DOHH2 (cell line): Measurements from ENCODE around the gene CRLF1.

Source experiments
- H3F3A ChIP-seq: fragments of 200-600 bp; sonication (generic), shearing (Covaris generic); 2 replicates; pipeline ENCODE4 v1.6.0; 2016; ENCODE audit warnings: antibody characterized with exemption, mild to moderate bottlenecking; ENCODE audit not compliant: control insufficient read depth, insufficient read depth
- H3K27ac ChIP-seq: fragments of 200-600 bp; sonication (generic); 2 replicates; pipeline ENCODE4 v1.5.1; 2014; ENCODE audit warnings: low read depth, mild to moderate bottlenecking, low read length, moderate library complexity
- H3K27me3 ChIP-seq: fragments of 200-600 bp; sonication (generic); 2 replicates; pipeline ENCODE4 v1.6.1; 2014; ENCODE audit warnings: mild to moderate bottlenecking, low read length, mixed read lengths; ENCODE audit not compliant: control insufficient read depth
- H3K36me3 ChIP-seq: fragments of 200-600 bp; sonication (generic); 2 replicates; pipeline ENCODE4 v1.6.1; 2014; ENCODE audit warnings: mild to moderate bottlenecking, low read length, moderate library complexity, mixed read lengths; ENCODE audit not compliant: control insufficient read depth
- H3K4me1 ChIP-seq: fragments of 200-600 bp; sonication (generic); 2 replicates; pipeline ENCODE4 v1.6.1; 2014; ENCODE audit warnings: mild to moderate bottlenecking, low read length, mixed read lengths; ENCODE audit not compliant: control insufficient read depth
- H3K4me2 ChIP-seq: fragments of 200-600 bp; sonication (generic); 2 replicates; pipeline ENCODE4 v1.6.0; 2014; ENCODE audit warnings: mild to moderate bottlenecking, low read length, moderate library complexity
- H3K4me3 ChIP-seq: fragments of 200-600 bp; sonication (generic); 2 replicates; pipeline ENCODE4 v1.5.1; 2014; ENCODE audit warnings: mild to moderate bottlenecking, low read length, mixed read lengths
- H3K79me2 ChIP-seq: fragments of 200-600 bp; sonication (generic); 2 replicates; pipeline ENCODE4 v1.6.1; 2014; ENCODE audit warnings: mild to moderate bottlenecking, low read length, mixed read lengths; ENCODE audit not compliant: control insufficient read depth
- H3K9me2 ChIP-seq: fragments of 200-600 bp; sonication (generic); replicated peaks from 2 replicates; pipeline ENCODE4 v1.6.1; 2014; ENCODE audit warnings: mild to moderate bottlenecking, low read length, mixed read lengths; ENCODE audit not compliant: control insufficient read depth
- H3K9me3 ChIP-seq: fragments of 200-600 bp; sonication (generic); 2 replicates; pipeline ENCODE4 v1.6.1; 2014; ENCODE audit warnings: antibody characterized with exemption, low read length, mixed read lengths; ENCODE audit not compliant: control insufficient read depth, insufficient read depth
- H4K20me1 ChIP-seq: fragments of 200-600 bp; sonication (generic); 2 replicates; pipeline ENCODE4 v1.6.0; 2014; ENCODE audit warnings: low read depth, mild to moderate bottlenecking, antibody characterized with exemption, low read length, moderate library complexity; ENCODE audit not compliant: control insufficient read depth, insufficient read depth
- CTCF ChIP-seq: fragments of 200-600 bp; sonication (generic); IDR thresholded peaks from one replicate; pipeline ENCODE4 v1.5.1; 2014; ENCODE audit warnings: antibody characterized with exemption, mild to moderate bottlenecking, low read depth, low read length; ENCODE audit not compliant: poor library complexity, severe bottlenecking
- EZH2phosphoT487 ChIP-seq: fragments of 200-600 bp; sonication (generic); IDR thresholded peaks from 2 replicates; pipeline ENCODE4 v1.6.1; 2017; ENCODE audit warnings: borderline replicate concordance, mild to moderate bottlenecking, antibody characterized with exemption, low read length, moderate library complexity, mixed read lengths

The CRLF1 gene

GRCh38 chr19:18653853-18654252, 47.3 kb upstream of the CRLF1 start:
- H4K20me1 ChIP-seq: no peaks in the 10 kb centered on the region
- H3K4me2 ChIP-seq: no peak overlapping the region
- H3F3A ChIP-seq: no peaks in the 10 kb centered on the region
- no peak overlapping the region for H3K4me3 ChIP-seq
- TF ChIP-seq EZH2phosphoT487 (no peak), CTCF (no peak)
- peaks cover 2% of the 10 kb centered on the region for H3K79me2 ChIP-seq
- H3K27ac ChIP-seq: no peak overlapping the region
- H3K4me1 ChIP-seq: peaks cover 7% of the 10 kb centered on the region
- peaks cover 5% of the 10 kb centered on the region; the same call in 1 of the 2 replicates for H3K27me3 ChIP-seq
- H3K36me3 ChIP-seq: no peaks in the 10 kb centered on the region
- H3K9me2 ChIP-seq: no peaks in the 10 kb centered on the region
- no peaks in the 10 kb centered on the region for H3K9me3 ChIP-seq

DNA sequence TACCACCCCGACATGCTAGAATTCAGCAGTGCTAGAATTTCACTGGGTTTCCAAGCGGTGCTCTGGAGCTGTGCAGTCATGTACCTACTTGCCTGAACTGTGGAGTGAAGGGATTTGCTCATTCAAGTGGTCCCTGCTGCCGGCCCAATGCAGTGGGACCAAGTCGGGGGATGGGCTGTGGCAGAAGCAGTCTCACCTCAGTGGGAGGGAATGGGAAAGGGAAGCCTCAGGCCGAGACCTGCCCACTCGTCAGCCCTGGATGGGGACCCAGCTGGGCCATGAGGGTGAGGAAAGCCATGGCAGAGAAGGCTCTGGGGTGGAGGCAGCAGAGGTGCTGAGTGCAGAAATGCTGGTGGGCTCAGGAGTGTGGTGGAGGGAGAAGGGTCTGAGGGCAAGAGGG, 45.1 kb upstream of the CRLF1 start:
- Histone ChIP-seq H3K4me2 (no peak overlapping the region), H4K20me1 (no peaks in the 10 kb centered on the region), H3F3A (no peaks in the 10 kb centered on the region), H3K4me3 (no peak overlapping the region), H3K9me3 (no peaks in the 10 kb centered on the region), H3K4me1 (no peaks in the 10 kb centered on the region), H3K79me2 (peaks cover 2% of the 10 kb centered on the region; the same call in 1 of the 2 replicates), H3K9me2 (no peaks in the 10 kb centered on the region), H3K27me3 (no peaks in the 10 kb centered on the region), H3K36me3 (no peaks in the 10 kb centered on the region), H3K27ac (no peak overlapping the region)
- TF ChIP-seq EZH2phosphoT487: no peak
- no peak for TF ChIP-seq CTCF

DNA sequence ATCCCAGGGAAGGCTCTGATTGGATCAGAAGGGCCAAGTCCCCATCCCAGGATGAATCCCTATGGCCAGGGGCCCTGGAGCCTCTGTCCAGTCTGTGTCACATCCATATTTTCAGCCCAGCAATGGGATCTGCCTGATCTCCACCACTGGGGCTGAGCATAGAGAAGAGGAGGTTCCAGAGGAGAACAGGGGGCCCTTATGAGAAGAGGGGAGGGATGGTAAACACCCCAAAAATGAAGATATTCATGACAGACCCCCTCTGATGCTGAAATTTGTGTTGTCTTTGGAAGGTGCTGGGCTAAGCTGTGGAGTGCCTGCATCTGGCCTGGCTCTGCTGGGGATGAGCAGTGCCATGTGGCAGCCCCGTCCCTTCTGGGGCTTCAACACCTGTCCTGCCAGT, 44.7 kb upstream of the CRLF1 start:
- no peaks in the 10 kb centered on the region for H3K9me3 ChIP-seq
- H3K27me3 ChIP-seq: no peaks in the 10 kb centered on the region
- H3K9me2 ChIP-seq: no peaks in the 10 kb centered on the region
- no peak overlapping the region for H3K4me3 ChIP-seq
- H3K36me3 ChIP-seq: no peaks in the 10 kb centered on the region
- H3K4me2 ChIP-seq: no peak overlapping the region
- peaks cover 4% of the 10 kb centered on the region for H3K79me2 ChIP-seq
- no peak for TF ChIP-seq CTCF
- TF ChIP-seq EZH2phosphoT487: no peak
- H4K20me1 ChIP-seq: no peaks in the 10 kb centered on the region
- H3K4me1 ChIP-seq: no peaks in the 10 kb centered on the region
- H3F3A ChIP-seq: no peaks in the 10 kb centered on the region
- H3K27ac ChIP-seq: no peak overlapping the region
